GM12878 (cell line): Measurements from ENCODE around the gene ESCO1. TPM values are rescaled to one million over a fixed set of nuclear protein-coding genes. Genes with fewer than 3 reads are reported as not detected.

ENCODE experiments used
- ATAC-seq: fragments of 200-7000 bp; cut with Tn5 transposase; 3 replicates; pipeline ENCODE4 v1.9.1; 2020; ENCODE audit warnings: mild to moderate bottlenecking, moderate library complexity
- BruUV-seq: library from RNA; stranded (reverse); fragments of 400-500 nt; replicated peaks from 2 replicates; lab custom pipeline; 2021; lab: Mats Ljungman, UMichigan
- CTCF ChIA-PET: fragments of 300-600 bp; sonication (Branson Sonifier 250); formaldehyde crosslinking; extraction: SDS; loops from one replicate; lab custom pipeline; 2021; ENCODE audit warnings: inconsistent platforms; lab: Yijun Ruan, JAX
- POLR2A ChIA-PET: fragments of 350-600 bp; formaldehyde crosslinking; extraction: SDS; loops from one replicate; lab custom pipeline; 2021; ENCODE audit warnings: inconsistent platforms; lab: Charles Lee
- RAD21 ChIA-PET: fragments of 300-600 bp; sonication (Branson Sonifier 250); formaldehyde crosslinking; loops from one replicate; lab custom pipeline; 2023; ENCODE audit warnings: antibody characterized with exemption; ENCODE audit not compliant: unreplicated experiment; lab: Charles Lee
- SMC1A ChIA-PET: fragments of 300-600 bp; sonication (Branson Sonifier 250); formaldehyde crosslinking; loops from one replicate; lab custom pipeline; 2023; ENCODE audit not compliant: unreplicated experiment, uncharacterized antibody; lab: Charles Lee
- DNase-seq: peaks from one replicate; pipeline ENCODE4 v3.0.0-alpha.2; 2011; ENCODE audit warnings: low read depth, low spot score
- FAIRE-seq: peaks from 3 replicates; lab custom pipeline; 2011; peaks lifted over from hg19 to GRCh38; lab: Jason Lieb, UNC
- H2AFZ ChIP-seq: 2 replicates; pipeline ENCODE4 v1.6.0; 2011; ENCODE audit warnings: low read depth, low read length, control low read depth; ENCODE audit not compliant: control insufficient read depth
- H3K27ac ChIP-seq: 2 replicates; pipeline ENCODE4 v1.5.1; 2011; ENCODE audit warnings: control low read depth; ENCODE audit not compliant: control insufficient read depth, insufficient read depth
- H3K27me3 ChIP-seq, 2 experiments: replicated peaks in 1 of 2; 2 replicates each; pipeline versions ENCODE4 v1.6.0 to v1.6.1; 2011; ENCODE audit warnings: low read length in 1 of 2; ENCODE audit not compliant: control insufficient read depth in 2 of 2, insufficient read depth in 2 of 2
- H3K36me3 ChIP-seq, 2 experiments: 2 replicates each; pipeline ENCODE4 v1.5.1; 2011; ENCODE audit warnings: low read length in 1 of 2; ENCODE audit not compliant: control insufficient read depth in 2 of 2, insufficient read depth in 2 of 2
- H3K4me1 ChIP-seq: 2 replicates; pipeline ENCODE4 v1.6.1; 2011; ENCODE audit warnings: mild to moderate bottlenecking, low read length, moderate library complexity, mixed read lengths; ENCODE audit not compliant: control insufficient read depth, insufficient read depth
- H3K4me2 ChIP-seq: 2 replicates; pipeline ENCODE4 v1.6.0; 2011; ENCODE audit warnings: control low read depth; ENCODE audit not compliant: control insufficient read depth, insufficient read depth
- H3K4me3 ChIP-seq: fragments of 200-600 bp; sonication (generic); 2 replicates; pipeline ENCODE4 v1.5.1; 2016
- H3K79me2 ChIP-seq: 2 replicates; pipeline ENCODE4 v1.6.0; 2011; ENCODE audit warnings: low read length; ENCODE audit not compliant: control insufficient read depth, insufficient read depth
- H3K9ac ChIP-seq: 2 replicates; pipeline ENCODE4 v1.8.0; 2011; ENCODE audit warnings: low read length, control low read depth, mixed read lengths; ENCODE audit not compliant: control insufficient read depth, insufficient read depth
- H3K9me3 ChIP-seq: replicated peaks from 3 replicates; pipeline ENCODE4 v1.5.1; 2011; ENCODE audit warnings: mild to moderate bottlenecking, low read length; ENCODE audit not compliant: control insufficient read depth, insufficient read depth
- H4K20me1 ChIP-seq: 2 replicates; pipeline ENCODE4 v1.6.0; 2011; ENCODE audit not compliant: control insufficient read depth, insufficient read depth
- BCL3 ChIP-seq: IDR thresholded peaks from 2 replicates; pipeline ENCODE4 v1.6.1; 2011; ENCODE audit warnings: borderline replicate concordance, low read depth, mild to moderate bottlenecking, moderate library complexity, low read length; ENCODE audit not compliant: insufficient read depth, poor library complexity, severe bottlenecking
- BCLAF1 ChIP-seq: fragments of 450-650 bp; IDR thresholded peaks from 2 replicates; pipeline ENCODE4 v1.6.1; 2017; ENCODE audit warnings: antibody characterized with exemption, mild to moderate bottlenecking, moderate library complexity
- E2F8 ChIP-seq: fragments of 450-650 bp; IDR thresholded peaks from 2 replicates; pipeline ENCODE4 v1.6.1; 2018; ENCODE audit warnings: mild to moderate bottlenecking, low read depth, moderate library complexity; ENCODE audit not compliant: partially characterized antibody
- IRF3 ChIP-seq: fragments of 450-650 bp; IDR thresholded peaks from 2 replicates; pipeline ENCODE4 v1.6.1; 2014; ENCODE audit warnings: mild to moderate bottlenecking
- IRF5 ChIP-seq: fragments of 450-650 bp; IDR thresholded peaks from 2 replicates; pipeline ENCODE4 v1.6.1; 2017; ENCODE audit warnings: borderline replicate concordance
- MXI1 ChIP-seq: fragments of 150-350 bp; IDR thresholded peaks from 2 replicates; pipeline ENCODE4 v1.6.1; 2011; ENCODE audit warnings: low read depth, mild to moderate bottlenecking, inconsistent platforms, low read length, improper control_type of control experiment
- NR2C1 ChIP-seq: fragments of 450-650 bp; IDR thresholded peaks from 2 replicates; pipeline ENCODE4 v1.6.1; 2017; ENCODE audit warnings: antibody characterized with exemption, mild to moderate bottlenecking, moderate library complexity
- RCOR1 ChIP-seq: conservative IDR thresholded peaks from 2 replicates; pipeline ENCODE4 v1.6.1; 2012; ENCODE audit warnings: low read depth, low read length, improper control_type of control experiment
- SREBF2 ChIP-seq: IDR thresholded peaks from 2 replicates; pipeline ENCODE4 v1.6.1; 2012; ENCODE audit warnings: mild to moderate bottlenecking, low read length
- WRNIP1 ChIP-seq: IDR thresholded peaks from 2 replicates; pipeline ENCODE4 v1.6.1; 2011; ENCODE audit warnings: low read depth, low read length, improper control_type of control experiment, borderline replicate concordance
- ZNF24 ChIP-seq: fragments of 450-650 bp; IDR thresholded peaks from 2 replicates; pipeline ENCODE4 v1.6.1; 2017; ENCODE audit warnings: antibody characterized with exemption, mild to moderate bottlenecking
- ZZZ3 ChIP-seq: IDR thresholded peaks from 2 replicates; pipeline ENCODE4 v1.6.1; 2011; ENCODE audit warnings: low read depth; ENCODE audit not compliant: control insufficient read depth, insufficient read length
- WGBS: methylation state at CpG from one replicate; pipeline ENCODE4 v1.1.6; 2016; ENCODE audit warnings: low lambda C conversion rate; ENCODE audit not compliant: insufficient replicate concordance, insufficient coverage; ENCODE audit errors: missing lambda C conversion rate; 5-methylcytosine and 5-hydroxymethylcytosine counted together
- in situ Hi-C: fragments of 300-500 bp; cut with MboI; formaldehyde crosslinking; loops from 9 replicates; pipeline ENCODE4 v1.14.3; 2018; ENCODE audit warnings: mixed read lengths
- intact Hi-C: fragments of 100-400 bp; cut with micrococcal nuclease; formaldehyde crosslinking; loops from one replicate; pipeline ENCODE4 v1.14.2; 2022; ENCODE audit not compliant: unreplicated experiment
- polyA plus RNA-seq, 11 experiments: library from polyadenylated mRNA; depleted of rRNA in 4 of 11; unstranded in 6 of 11; stranded (reverse) in 5 of 11; fragments of >200 nt; fragmentation: Nextera tagmentation in 4 of 11; fragmentation: Illumina TruSeq in 1 of 11; extraction: Ambion mirVana in 4 of 11; extraction: Trizol in 1 of 11; gene quantifications; 1 replicate in 1 of 11; 2 replicates in 10 of 11; pipeline versions ENCODE4 v1.2.1 to v1.2.3, GENCODE V29; 2011 to 2016; ENCODE audit warnings: inconsistent platforms in 2 of 11, missing spikeins in 2 of 11, low read depth in 1 of 11
- total RNA-seq, 4 experiments: library from RNA; depleted of rRNA in 3 of 4; stranded (reverse); fragments of >200 nt in 3 of 4; fragmentation: Illumina TruSeq in 1 of 4; extraction: Trizol in 1 of 4; gene quantifications; 2 replicates each; pipeline versions ENCODE4 v1.2.1 to v1.2.3, GENCODE V29; 2013 to 2021

Gene ESCO1
- total and polyA plus RNA-seq, 10 of the 15 experiments (the other 5 are each of a cell fraction or from before 2014, with no cell fraction given) = 8.6 to 22.4 (median 12.4) TPM

- SMC1A ChIA-PET = no interaction called here
- 84% methylated on average over 13 of the region's 13 CpGs for WGBS
- no peak for ATAC-seq
- POLR2A ChIA-PET = no interaction called here
- no peak for DNase-seq
- no peak overlapping the region for H3K27ac ChIP-seq
- H3K9ac ChIP-seq = no peak overlapping the region
- H3K4me3 ChIP-seq = no peak overlapping the region
- H4K20me1 ChIP-seq = no peaks in the 10 kb centered on the region
- no peak overlapping the region for H2AFZ ChIP-seq
- RAD21 ChIA-PET = interaction anchor here (0.7 kb wide), 1 partner anchor 63 kb away, joined by 4 read pairs; no protein-coding TSS in a partner anchor
- in situ Hi-C loops (no loop called here), intact Hi-C loops (no loop called here)
- H3K9me3 ChIP-seq = no peaks in the 10 kb centered on the region
- TF ChIP-seq IRF5 (no peak), ZNF24 (no peak), WRNIP1 (no peak), NR2C1 (no peak), IRF3 (no peak), MXI1 (no peak), BCLAF1 (no peak), BCL3 (no peak), SREBF2 (no peak), E2F8 (no peak), ZZZ3 (no peak), RCOR1 (no peak)
- no peaks in the 10 kb centered on the region for H3K79me2 ChIP-seq
- no peaks in the 10 kb centered on the region for H3K27me3 ChIP-seq
- BruUV-seq = no TSS peak
- no peak for FAIRE-seq
- no peak overlapping the region for H3K4me2 ChIP-seq
- H3K36me3 ChIP-seq = no peaks in the 10 kb centered on the region
- CTCF ChIA-PET = interaction anchor here (1.0 kb wide), 1 partner anchor 316 kb away, joined by 3 read pairs; no protein-coding TSS in a partner anchor
- no peaks in the 10 kb centered on the region for H3K4me1 ChIP-seq
Measured at GRCh38 chr18:21507913-21508701, 92.4 kb downstream of the ESCO1 start.
